Activated T-cell treated with anti-CD3 and anti-CD28 coated beads for 1 hour (primary cell): ENCODE measurements around the gene TBC1D5.
"Not testable (repeated sequence)": the region's sequence is repeated elsewhere in the genome, so short reads cannot be mapped to it uniquely, and the experiment has no call there.

Source experiments
- DNase-seq: peaks from one replicate; pipeline ENCODE4 v3.0.0-alpha.2; 2020; ENCODE audit warnings: low read depth

The TBC1D5 gene

GRCh38 chr3:17132286-17133115 lies 609.9 kb downstream of the TBC1D5 start:
- no peak for DNase-seq

- DNase-seq: no peak
Observed at GRCh38 chr3:17130956-17131355, 611.5 kb downstream of the TBC1D5 start.

DNA sequence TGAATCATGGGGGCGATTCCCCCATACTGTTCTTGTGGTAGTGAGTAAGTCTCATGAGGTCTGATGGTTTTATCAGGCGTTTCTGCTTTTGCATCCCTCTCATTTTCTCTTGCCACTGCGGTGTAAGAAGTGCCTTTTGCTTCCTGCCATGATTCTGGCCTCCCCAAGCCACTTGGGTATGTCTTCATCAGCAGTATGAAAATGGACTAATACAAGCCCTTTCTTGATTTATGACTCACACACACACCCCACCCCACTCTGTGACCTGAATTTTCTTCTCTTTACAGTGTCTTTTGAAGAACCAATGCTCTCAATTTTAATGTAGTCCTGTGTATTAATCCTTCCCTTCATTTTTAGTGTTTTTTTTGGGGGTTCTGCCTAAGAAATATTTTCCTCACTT lies 612.9 kb downstream of the TBC1D5 start:
- DNase-seq: no peak

GRCh38 chr3:17128671-17129070 lies 613.8 kb downstream of the TBC1D5 start:
- DNase-seq: not testable (repeated sequence)

DNA sequence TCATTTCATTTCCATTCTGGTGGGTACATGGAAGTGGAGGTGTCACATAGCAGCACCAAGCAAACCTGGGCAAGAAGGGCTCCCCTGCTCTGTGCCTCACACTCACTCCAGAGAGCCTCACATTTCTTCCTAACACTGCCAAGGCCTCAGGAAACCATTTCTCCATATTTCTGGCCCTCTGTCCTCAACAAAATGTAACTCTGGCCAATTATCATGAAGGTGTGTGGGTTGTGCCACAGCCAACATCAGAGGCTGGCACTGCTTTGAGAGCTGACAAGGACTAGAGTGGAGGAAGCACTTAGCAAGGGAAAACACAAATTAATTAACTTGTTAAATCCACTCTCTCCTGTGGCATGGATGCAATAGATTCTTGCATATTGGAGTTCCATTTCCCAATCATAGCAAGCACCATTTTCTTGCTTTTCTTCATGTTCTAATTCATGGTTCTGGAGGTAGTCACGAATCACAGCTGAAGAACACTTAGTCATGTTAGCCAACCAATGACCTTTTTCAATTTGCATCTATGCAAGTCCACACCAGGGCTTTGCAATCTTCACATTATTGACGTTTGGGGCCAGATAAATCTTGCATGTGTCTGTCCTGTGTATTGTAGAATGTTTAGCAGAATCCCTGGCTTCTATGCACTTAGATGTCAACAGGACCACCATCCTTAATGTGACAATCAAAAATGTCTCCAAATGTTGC lies 616.5 kb downstream of the TBC1D5 start:
- DNase-seq: no peak

GRCh38 chr3:17122758-17123157 lies 619.7 kb downstream of the TBC1D5 start:
- no peak for DNase-seq

- no peak for DNase-seq
Observed at GRCh38 chr3:17121336-17121735, 621.1 kb downstream of the TBC1D5 start.

DNA sequence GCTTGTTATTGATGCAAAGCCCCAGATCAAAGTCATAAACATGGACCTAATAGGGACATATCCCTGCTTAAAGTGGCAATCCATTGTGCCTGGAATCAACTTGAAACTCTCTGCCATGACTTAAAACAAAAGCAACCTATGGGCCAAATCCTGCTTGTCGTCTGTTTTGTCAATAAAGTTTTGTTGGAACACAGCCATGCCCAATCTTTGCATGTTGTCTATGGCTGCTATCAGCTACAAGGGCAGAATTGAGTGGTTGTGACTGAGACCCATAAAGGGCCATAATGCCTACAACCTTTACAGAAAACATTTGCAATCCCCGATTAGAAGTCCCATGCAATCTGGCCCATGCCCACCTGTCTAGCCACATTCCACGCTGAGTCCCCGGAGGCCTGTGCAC lies 622.3 kb downstream of the TBC1D5 start:
- DNase-seq: no peak

DNA sequence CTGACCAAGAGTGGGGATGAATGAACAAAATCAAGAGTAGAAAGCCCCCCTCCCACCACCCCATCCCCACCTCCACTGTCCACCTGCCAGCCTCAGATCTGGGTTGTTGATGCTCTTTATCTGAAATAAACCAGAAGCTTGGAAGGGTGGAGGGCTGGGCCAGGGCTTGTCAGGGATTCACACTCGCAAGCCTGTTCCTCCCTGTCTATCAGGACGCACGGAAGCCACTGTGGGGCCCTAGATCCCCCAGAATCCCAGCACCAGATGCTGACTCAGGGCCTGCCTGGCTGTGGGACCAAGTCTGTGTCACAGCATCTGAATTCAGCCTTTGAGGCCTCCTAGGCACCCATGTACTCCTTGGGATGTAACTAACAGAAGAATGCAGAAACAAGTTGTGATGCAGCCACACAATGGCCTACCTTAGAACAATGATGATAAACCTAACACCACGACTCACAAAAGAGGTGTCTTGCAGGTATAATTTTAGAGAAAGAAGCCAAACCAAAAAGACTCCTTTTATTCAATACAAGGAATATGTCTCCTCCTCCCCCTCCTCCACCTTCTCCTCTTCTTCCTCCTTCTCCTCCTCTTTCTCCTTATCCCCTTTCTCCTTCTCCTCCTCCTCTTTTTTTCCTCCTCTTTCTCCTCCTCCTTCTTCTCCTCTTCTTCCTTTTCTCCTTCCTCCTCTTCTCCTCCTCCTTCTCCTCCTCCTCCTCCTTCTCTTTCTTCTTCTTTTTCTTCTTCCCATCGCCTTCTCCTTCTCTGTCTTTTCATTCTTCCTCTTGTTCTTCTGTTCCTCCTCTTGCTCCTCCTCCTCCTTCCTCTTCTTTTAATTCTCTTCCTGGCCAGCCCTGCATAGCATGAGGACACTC lies 623.0 kb downstream of the TBC1D5 start:
- DNase-seq: no peak

DNA sequence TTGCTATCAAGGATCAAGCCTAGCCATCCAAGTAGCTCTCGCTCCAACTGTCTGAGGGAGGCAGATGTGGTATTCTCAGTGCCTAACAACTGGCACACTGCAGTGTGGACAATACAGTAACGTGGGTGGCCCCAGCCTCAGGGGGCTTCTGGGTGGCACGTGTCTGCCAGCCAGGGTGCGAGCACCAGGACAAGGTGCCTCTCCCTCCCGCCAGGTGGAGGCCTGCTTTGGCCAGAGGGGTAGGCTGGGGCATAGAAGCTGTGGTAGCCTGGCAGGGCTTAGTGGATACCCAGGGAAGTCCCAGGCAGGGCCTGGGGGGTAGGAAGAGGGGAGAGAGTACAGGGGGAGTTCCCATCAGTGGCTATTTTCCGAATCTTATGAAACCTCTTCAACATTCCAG lies 623.7 kb downstream of the TBC1D5 start:
- no peak for DNase-seq

DNA sequence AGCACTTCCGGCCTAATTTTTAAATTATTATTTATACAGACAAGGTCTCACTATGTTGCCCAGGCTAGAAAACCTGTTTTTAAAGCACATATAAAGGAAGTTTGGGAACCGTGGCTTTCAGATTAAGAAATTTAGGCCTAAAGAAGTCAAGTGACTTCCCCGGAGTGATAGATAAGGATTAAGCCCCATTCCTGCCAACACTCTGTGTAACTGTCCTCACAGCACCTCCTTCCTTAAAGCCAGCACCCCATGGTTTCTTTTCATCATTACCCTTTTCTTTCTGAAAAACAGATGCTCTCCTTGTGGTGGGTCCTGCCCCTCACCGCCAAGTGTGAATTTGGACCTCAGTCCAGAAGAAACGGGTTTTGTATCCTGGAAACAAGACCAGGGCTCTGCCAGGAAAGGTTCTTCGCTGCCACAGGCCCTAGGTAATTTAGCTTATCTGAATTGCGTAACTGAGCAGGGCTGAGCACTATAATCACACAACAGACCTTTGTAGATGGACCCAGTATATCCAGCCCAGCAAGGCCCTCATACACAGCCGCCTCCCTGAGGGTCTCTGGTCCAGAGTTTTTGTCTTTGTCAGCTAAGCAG lies 626.3 kb downstream of the TBC1D5 start:
- no peak for DNase-seq

DNA sequence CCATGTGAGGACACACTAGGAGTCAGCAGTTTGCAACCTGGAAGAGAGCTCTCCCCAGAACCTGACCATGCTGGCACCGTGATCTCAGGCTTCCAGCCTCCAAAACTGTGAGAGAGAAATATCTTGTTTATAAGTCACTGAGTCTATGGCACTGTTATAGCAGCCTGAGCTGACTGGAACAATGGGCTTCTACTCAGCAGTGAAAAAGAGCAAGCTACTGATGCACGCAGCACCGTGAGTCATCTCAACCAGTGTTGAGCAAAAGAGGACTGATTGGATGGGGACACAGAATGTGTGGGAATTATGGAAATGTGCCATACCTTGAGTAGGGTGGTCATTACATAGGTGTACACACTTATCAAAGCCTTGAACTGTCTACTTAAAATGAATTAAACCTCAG lies 627.2 kb downstream of the TBC1D5 start:
- no peak for DNase-seq

- no peak for DNase-seq
Observed at GRCh38 chr3:17111586-17111985, 630.8 kb downstream of the TBC1D5 start.

DNA sequence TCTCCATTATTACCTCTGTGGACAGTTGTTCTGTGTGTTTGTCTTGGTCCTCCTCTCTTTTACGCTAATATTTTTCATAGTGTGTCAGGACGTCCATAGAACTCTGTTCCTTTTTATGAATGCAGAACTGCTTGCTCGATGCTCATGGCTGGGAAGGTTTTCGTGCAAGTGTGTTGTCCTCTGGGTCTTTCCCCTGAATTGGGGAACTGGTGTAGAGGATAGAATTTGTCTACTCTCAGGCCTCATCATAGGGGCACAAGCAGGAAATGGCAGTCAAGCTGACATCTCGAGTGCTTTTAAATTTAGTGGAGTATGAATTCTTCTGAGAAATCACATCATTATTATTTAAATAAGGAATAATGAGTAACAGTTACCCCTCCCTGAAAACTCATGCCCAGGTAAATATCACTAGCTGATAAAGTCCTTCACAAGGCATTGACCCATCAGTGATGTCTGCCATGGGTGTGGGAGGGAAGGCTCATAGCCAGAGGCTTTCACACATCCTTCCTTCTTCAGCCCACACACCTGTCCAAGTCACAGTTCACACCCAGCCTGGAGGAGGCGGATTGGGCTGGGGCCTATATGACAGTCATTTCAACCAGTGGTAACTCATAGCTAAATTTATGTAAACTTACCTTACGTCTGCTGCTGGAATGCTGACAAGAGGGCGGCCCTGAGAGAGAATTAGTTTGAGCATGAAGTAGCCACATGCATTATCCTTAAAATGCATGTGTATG lies 631.6 kb downstream of the TBC1D5 start:
- no peak for DNase-seq
